ENCODE measurements around the gene CCR7. TPM values are rescaled to one million over a fixed set of nuclear protein-coding genes. Genes with fewer than 3 reads are reported as not detected.

The CCR7 gene
- total and polyA plus RNA-seq, 2 of the 13 experiments (the other 11 are each of a cell fraction or from before 2014, with no cell fraction given) = 0.04 to 0.53 TPM

DNA sequence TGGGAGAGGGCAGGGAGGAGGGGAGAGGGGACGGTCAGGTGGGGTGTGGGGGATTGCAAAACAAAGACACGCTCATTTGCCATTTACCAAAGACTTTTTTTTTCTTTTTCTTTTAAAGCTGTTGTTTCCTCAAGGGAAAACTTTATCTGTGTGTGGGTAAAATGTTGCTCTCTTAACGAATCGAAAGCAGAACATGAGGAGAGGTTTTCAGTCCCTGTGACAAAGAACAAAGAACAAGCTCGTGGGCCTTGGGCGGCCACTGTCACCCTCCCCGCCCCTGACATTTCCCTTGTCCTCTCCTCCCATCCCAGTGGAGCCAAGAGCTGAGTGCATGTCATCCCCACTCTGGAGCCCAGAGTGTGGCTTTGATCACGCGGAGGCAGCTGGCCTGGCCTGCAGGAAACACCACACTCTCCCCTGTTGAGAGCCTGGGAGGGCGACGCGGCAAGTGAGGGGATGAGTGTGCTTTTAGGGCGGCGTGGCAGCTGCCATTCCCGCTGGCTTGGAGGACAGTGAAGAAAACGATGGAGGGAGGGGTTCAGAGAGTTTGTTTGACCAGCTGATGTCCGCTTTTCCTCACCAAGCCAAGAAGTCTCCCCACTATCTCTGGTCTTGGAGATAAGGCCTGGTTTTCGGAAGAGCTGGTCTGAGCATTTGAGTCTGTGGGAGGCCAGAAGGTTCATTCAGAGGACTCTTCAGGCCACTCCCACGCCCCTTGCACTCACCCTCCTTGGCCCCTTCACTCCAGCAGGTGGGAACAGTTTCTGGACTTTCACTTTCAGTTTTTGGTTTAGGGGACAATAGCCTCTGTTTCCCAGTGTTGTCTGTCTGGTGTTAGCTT lies 11.4 kb downstream of the CCR7 start (continued):
- 0 out of 2 replicates have a peak, but pooled peaks have one; percentile 39 for TF ChIP-seq KMT2A (CRISPR knock-in tag; IDR thresholded peaks at IDR 0.05)
- TF ChIP-seq FOSL1 (CRISPR knock-in tag; IDR thresholded peaks at IDR 0.05; ENCODE audit: borderline replicate concordance) = no peak
- no peak for TF ChIP-seq CHD2 (IDR thresholded peaks at IDR 0.05; ENCODE audit: low read depth, low read length)
- TF ChIP-seq, protein P1, sequence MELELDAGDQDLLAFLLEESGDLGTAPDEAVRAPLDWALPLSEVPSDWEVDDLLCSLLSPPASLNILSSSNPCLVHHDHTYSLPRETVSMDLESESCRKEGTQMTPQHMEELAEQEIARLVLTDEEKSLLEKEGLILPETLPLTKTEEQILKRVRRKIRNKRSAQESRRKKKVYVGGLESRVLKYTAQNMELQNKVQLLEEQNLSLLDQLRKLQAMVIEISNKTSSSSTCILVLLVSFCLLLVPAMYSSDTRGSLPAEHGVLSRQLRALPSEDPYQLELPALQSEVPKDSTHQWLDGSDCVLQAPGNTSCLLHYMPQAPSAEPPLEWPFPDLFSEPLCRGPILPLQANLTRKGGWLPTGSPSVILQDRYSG (CRISPR knock-in tag; IDR thresholded peaks at IDR 0.05) = no peak
- no peak for TF ChIP-seq ELF4 (CRISPR knock-in tag; IDR thresholded peaks at IDR 0.05; ENCODE audit: borderline replicate concordance)
- TF ChIP-seq SSRP1 (CRISPR knock-in tag; IDR thresholded peaks at IDR 0.05) = no peak
- TF ChIP-seq, protein P2, sequence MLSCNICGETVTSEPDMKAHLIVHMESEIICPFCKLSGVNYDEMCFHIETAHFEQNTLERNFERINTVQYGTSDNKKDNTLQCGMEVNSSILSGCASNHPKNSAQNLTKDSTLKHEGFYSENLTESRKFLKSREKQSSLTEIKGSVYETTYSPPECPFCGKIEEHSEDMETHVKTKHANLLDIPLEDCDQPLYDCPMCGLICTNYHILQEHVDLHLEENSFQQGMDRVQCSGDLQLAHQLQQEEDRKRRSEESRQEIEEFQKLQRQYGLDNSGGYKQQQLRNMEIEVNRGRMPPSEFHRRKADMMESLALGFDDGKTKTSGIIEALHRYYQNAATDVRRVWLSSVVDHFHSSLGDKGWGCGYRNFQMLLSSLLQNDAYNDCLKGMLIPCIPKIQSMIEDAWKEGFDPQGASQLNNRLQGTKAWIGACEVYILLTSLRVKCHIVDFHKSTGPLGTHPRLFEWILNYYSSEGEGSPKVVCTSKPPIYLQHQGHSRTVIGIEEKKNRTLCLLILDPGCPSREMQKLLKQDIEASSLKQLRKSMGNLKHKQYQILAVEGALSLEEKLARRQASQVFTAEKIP (CRISPR knock-in tag; IDR thresholded peaks at IDR 0.05; ENCODE audit: borderline replicate concordance) = no peak
- TF ChIP-seq, protein P3, sequence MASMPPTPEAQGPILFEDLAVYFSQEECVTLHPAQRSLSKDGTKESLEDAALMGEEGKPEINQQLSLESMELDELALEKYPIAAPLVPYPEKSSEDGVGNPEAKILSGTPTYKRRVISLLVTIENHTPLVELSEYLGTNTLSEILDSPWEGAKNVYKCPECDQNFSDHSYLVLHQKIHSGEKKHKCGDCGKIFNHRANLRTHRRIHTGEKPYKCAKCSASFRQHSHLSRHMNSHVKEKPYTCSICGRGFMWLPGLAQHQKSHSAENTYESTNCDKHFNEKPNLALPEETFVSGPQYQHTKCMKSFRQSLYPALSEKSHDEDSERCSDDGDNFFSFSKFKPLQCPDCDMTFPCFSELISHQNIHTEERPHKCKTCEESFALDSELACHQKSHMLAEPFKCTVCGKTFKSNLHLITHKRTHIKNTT (CRISPR knock-in tag; IDR thresholded peaks at IDR 0.05) = 0 out of 2 replicates have a peak, but pooled peaks have one; percentile 45
- TF ChIP-seq, protein P4, sequence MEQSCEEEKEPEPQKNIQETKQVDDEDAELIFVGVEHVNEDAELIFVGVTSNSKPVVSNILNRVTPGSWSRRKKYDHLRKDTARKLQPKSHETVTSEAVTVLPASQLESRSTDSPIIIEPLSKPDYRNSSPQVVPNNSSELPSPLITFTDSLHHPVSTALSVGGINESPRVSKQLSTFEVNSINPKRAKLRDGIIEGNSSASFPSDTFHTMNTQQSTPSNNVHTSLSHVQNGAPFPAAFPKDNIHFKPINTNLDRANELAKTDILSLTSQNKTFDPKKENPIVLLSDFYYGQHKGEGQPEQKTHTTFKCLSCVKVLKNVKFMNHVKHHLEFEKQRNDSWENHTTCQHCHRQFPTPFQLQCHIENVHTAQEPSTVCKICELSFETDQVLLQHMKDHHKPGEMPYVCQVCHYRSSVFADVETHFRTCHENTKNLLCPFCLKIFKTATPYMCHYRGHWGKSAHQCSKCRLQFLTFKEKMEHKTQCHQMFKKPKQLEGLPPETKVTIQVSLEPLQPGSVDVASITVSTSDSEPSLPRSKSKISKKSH (CRISPR knock-in tag; IDR thresholded peaks at IDR 0.05; ENCODE audit: borderline replicate concordance) = no peak; the same call in 1 of the 2 replicates
- TF ChIP-seq, protein P5, sequence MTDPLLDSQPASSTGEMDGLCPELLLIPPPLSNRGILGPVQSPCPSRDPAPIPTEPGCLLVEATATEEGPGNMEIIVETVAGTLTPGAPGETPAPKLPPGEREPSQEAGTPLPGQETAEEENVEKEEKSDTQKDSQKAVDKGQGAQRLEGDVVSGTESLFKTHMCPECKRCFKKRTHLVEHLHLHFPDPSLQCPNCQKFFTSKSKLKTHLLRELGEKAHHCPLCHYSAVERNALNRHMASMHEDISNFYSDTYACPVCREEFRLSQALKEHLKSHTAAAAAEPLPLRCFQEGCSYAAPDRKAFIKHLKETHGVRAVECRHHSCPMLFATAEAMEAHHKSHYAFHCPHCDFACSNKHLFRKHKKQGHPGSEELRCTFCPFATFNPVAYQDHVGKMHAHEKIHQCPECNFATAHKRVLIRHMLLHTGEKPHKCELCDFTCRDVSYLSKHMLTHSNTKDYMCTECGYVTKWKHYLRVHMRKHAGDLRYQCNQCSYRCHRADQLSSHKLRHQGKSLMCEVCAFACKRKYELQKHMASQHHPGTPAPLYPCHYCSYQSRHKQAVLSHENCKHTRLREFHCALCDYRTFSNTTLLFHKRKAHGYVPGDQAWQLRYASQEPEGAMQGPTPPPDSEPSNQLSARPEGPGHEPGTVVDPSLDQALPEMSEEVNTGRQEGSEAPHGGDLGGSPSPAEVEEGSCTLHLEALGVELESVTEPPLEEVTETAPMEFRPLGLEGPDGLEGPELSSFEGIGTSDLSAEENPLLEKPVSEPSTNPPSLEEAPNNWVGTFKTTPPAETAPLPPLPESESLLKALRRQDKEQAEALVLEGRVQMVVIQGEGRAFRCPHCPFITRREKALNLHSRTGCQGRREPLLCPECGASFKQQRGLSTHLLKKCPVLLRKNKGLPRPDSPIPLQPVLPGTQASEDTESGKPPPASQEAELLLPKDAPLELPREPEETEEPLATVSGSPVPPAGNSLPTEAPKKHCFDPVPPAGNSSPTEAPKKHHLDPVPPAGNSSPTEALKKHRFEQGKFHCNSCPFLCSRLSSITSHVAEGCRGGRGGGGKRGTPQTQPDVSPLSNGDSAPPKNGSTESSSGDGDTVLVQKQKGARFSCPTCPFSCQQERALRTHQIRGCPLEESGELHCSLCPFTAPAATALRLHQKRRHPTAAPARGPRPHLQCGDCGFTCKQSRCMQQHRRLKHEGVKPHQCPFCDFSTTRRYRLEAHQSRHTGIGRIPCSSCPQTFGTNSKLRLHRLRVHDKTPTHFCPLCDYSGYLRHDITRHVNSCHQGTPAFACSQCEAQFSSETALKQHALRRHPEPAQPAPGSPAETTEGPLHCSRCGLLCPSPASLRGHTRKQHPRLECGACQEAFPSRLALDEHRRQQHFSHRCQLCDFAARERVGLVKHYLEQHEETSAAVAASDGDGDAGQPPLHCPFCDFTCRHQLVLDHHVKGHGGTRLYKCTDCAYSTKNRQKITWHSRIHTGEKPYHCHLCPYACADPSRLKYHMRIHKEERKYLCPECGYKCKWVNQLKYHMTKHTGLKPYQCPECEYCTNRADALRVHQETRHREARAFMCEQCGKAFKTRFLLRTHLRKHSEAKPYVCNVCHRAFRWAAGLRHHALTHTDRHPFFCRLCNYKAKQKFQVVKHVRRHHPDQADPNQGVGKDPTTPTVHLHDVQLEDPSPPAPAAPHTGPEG (CRISPR knock-in tag; IDR thresholded peaks at IDR 0.05) = no peak
- TF ChIP-seq ZNF234 (CRISPR knock-in tag; conservative IDR thresholded peaks at IDR 0.05) = no peak
- no peak for TF ChIP-seq KLF16 (CRISPR knock-in tag; IDR thresholded peaks at IDR 0.05)
- no peak for TF ChIP-seq SNAPC5 (CRISPR knock-in tag; IDR thresholded peaks at IDR 0.05; ENCODE audit: borderline replicate concordance)
- no peak for TF ChIP-seq NFE2 (CRISPR knock-in tag; IDR thresholded peaks at IDR 0.05)
- TF ChIP-seq EZH2 (conservative IDR thresholded peaks at IDR 0.05; ENCODE audit: low read depth, low read length) = no peak
- TF ChIP-seq U2AF1 (optimal IDR thresholded peaks at IDR 0.05; ENCODE audit: low read depth, low read length) = no peak
